Ishikawa (cell line): ENCODE results near the gene CPAMD8.

Experiments used
- EP300 ChIP-seq: IDR thresholded peaks from 2 replicates; pipeline ENCODE4 v1.6.1; 2012; ENCODE audit warnings: borderline replicate concordance
- FOXM1 ChIP-seq: IDR thresholded peaks from 2 replicates; pipeline ENCODE4 v1.6.1; 2012; ENCODE audit warnings: low read depth, borderline replicate concordance
- MAX ChIP-seq: IDR thresholded peaks from 2 replicates; pipeline ENCODE4 v1.6.1; 2012
- NFIC ChIP-seq: IDR thresholded peaks from 2 replicates; pipeline ENCODE4 v1.6.1; 2012
- RAD21 ChIP-seq: IDR thresholded peaks from 2 replicates; pipeline ENCODE4 v1.6.1; 2012; ENCODE audit warnings: low read depth
- TAF1 ChIP-seq: IDR thresholded peaks from 2 replicates; pipeline ENCODE4 v1.6.1; 2012; ENCODE audit warnings: low read depth, mild to moderate bottlenecking
- TEAD4 ChIP-seq: IDR thresholded peaks from 2 replicates; pipeline ENCODE4 v1.6.1; 2012
- YY1 ChIP-seq: IDR thresholded peaks from 2 replicates; pipeline ENCODE4 v1.6.1; 2012; ENCODE audit warnings: low read depth

- no peak for TF ChIP-seq MAX
- TF ChIP-seq YY1, result no peak
- no peak for TF ChIP-seq FOXM1
- no peak for TF ChIP-seq EP300
- TF ChIP-seq NFIC, result no peak
- no peak for TF ChIP-seq RAD21
- no peak for TF ChIP-seq TAF1
- no peak for TF ChIP-seq TEAD4
These were observed 165.6 kb downstream of the CPAMD8 start for GRCh38 chr19:16861011-16861410.
